Measurements from ENCODE around the gene HSD17B14.
"Not testable (repeated sequence)": the region's sequence is repeated elsewhere in the genome, so short reads cannot be mapped to it uniquely, and the experiment has no call there.

HSD17B14 gene

DNA sequence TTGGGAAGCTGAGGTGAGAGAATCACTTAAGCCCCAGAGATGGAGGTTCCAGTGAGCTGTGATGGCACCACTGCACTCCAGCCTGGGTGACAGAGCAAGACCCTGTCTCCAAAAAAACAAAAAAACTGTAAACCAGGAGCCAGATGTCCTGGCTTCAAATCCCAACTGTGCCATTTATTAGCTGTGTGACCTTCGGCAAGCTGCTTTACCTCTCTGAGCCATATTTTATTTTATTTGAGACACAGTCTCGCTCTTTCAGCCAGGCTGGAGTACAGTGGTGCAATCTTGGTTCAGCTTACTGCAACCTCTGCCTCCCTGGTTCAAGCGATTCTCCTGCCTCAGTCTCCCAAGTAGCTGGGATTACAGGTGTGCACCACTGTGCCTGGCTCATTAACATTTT, 10.4 kb upstream of the HSD17B14 start:
- not testable (repeated sequence) for H3K27me3 ChIP-seq (ENCODE audit: control insufficient read depth in 1 of 2, insufficient read depth in 2 of 2, low read length in 2 of 2); H3K9me3 ChIP-seq (ENCODE audit: control insufficient read depth in 1 of 2, low read length in 2 of 2); H3K36me3 ChIP-seq (ENCODE audit: control insufficient read depth in 1 of 2, insufficient read depth in 2 of 2, low read length in 2 of 2); H3K4me1 ChIP-seq (ENCODE audit: control insufficient read depth in 1 of 2, insufficient read depth in 2 of 2, low read length in 2 of 2); H3K27ac ChIP-seq (ENCODE audit: low read depth, low read length); H3K4me3 ChIP-seq (ENCODE audit: low read depth in 1 of 2, low read length in 2 of 2); H3K9ac ChIP-seq (ENCODE audit: low read depth in 1 of 2, low read length in 2 of 2)

GRCh38 chr19:48845384-48845783, 9.1 kb upstream of the HSD17B14 start:
- no peaks in the 10 kb centered on the region for H3K9me3 ChIP-seq (ENCODE audit: control insufficient read depth in 1 of 2, low read length in 2 of 2)
- no peaks in the 10 kb centered on the region for H3K4me1 ChIP-seq (ENCODE audit: control insufficient read depth in 1 of 2, insufficient read depth in 2 of 2, low read length in 2 of 2)
- no peaks in the 10 kb centered on the region for H3K27me3 ChIP-seq (ENCODE audit: control insufficient read depth in 1 of 2, insufficient read depth in 2 of 2, low read length in 2 of 2)
- no peak overlapping the region for H3K4me3 ChIP-seq (ENCODE audit: low read depth in 1 of 2, low read length in 2 of 2)
- no peak overlapping the region for H3K9ac ChIP-seq (ENCODE audit: low read depth in 1 of 2, low read length in 2 of 2)
- no peak overlapping the region for H3K27ac ChIP-seq (ENCODE audit: low read depth, low read length)
- H3K36me3 ChIP-seq (ENCODE audit: control insufficient read depth in 1 of 2, insufficient read depth in 2 of 2, low read length in 2 of 2): peaks cover 3 to 4% of the 10 kb centered on the region in 2 donors

DNA sequence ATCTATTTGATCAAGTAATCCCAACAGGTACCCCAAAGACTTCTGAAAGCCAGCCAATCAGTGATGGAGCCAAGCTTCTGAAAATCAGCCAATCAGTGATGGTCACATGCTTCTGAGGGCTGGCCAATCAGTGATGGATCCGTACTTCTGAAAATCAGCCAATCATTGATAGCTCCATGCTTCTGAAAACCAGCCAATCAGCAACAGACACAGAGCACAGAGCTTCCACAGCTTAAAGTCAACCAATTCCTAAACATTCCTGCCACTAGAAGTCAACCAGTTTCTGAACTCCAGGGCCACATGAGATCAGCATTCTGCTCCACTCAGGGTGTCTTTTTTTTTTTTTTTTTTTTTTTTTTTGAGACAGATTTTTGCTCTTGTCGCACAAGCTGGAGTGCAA, 8.2 kb upstream of the HSD17B14 start:
- peaks cover 3 to 4% of the 10 kb centered on the region in 2 donors for H3K36me3 ChIP-seq (ENCODE audit: control insufficient read depth in 1 of 2, insufficient read depth in 2 of 2, low read length in 2 of 2)
- no peaks in the 10 kb centered on the region for H3K9me3 ChIP-seq (ENCODE audit: control insufficient read depth in 1 of 2, low read length in 2 of 2)
- H3K4me1 ChIP-seq (ENCODE audit: control insufficient read depth in 1 of 2, insufficient read depth in 2 of 2, low read length in 2 of 2): no peaks in the 10 kb centered on the region
- H3K9ac ChIP-seq (ENCODE audit: low read depth in 1 of 2, low read length in 2 of 2): no peak overlapping the region
- no peak overlapping the region for H3K4me3 ChIP-seq (ENCODE audit: low read depth in 1 of 2, low read length in 2 of 2)
- no peak overlapping the region for H3K27ac ChIP-seq (ENCODE audit: low read depth, low read length)
- H3K27me3 ChIP-seq (ENCODE audit: control insufficient read depth in 1 of 2, insufficient read depth in 2 of 2, low read length in 2 of 2): no peaks in the 10 kb centered on the region

DNA sequence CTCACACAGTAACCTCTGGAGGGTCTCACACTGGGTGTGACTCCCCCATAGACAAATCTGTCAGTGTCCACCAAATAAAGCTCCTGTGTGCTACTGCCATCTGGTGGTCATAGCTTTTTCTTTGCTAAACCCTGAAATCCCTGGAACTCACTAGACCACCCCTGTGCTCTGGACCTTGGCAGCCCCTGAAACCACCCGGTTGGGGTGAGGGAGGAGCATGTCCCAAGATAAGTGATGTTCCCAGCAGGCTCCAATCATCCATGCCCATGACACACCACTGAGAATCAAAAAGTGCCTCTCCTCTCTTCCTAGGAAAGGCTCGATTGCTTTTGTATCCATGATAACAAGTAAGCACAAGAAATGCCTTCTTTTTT, 6.5 kb upstream of the HSD17B14 start:
- Histone ChIP-seq H3K9ac (ENCODE audit: low read depth in 1 of 2, low read length in 2 of 2) (no peak overlapping the region), H3K27ac (ENCODE audit: low read depth, low read length) (no peak overlapping the region), H3K4me3 (ENCODE audit: low read depth in 1 of 2, low read length in 2 of 2) (no peak overlapping the region), H3K36me3 (ENCODE audit: control insufficient read depth in 1 of 2, insufficient read depth in 2 of 2, low read length in 2 of 2) (peaks cover 3 to 4% of the 10 kb centered on the region in 2 donors), H3K9me3 (ENCODE audit: control insufficient read depth in 1 of 2, low read length in 2 of 2) (no peaks in the 10 kb centered on the region), H3K27me3 (ENCODE audit: control insufficient read depth in 1 of 2, insufficient read depth in 2 of 2, low read length in 2 of 2) (no peaks in the 10 kb centered on the region), H3K4me1 (ENCODE audit: control insufficient read depth in 1 of 2, insufficient read depth in 2 of 2, low read length in 2 of 2) (no peaks in the 10 kb centered on the region)

- Histone ChIP-seq H3K27ac (ENCODE audit: low read depth, low read length) (no peak overlapping the region), H3K36me3 (ENCODE audit: control insufficient read depth in 1 of 2, insufficient read depth in 2 of 2, low read length in 2 of 2) (peaks cover 3 to 4% of the 10 kb centered on the region in 2 donors), H3K9ac (ENCODE audit: low read depth in 1 of 2, low read length in 2 of 2) (no peak overlapping the region), H3K9me3 (ENCODE audit: control insufficient read depth in 1 of 2, low read length in 2 of 2) (no peaks in the 10 kb centered on the region), H3K4me1 (ENCODE audit: control insufficient read depth in 1 of 2, insufficient read depth in 2 of 2, low read length in 2 of 2) (peaks cover 0 to 4% of the 10 kb centered on the region in 2 donors), H3K27me3 (ENCODE audit: control insufficient read depth in 1 of 2, insufficient read depth in 2 of 2, low read length in 2 of 2) (no peaks in the 10 kb centered on the region), H3K4me3 (ENCODE audit: low read depth in 1 of 2, low read length in 2 of 2) (no peak overlapping the region)
Measured at GRCh38 chr19:48841571-48841970, 5.3 kb upstream of the HSD17B14 start.

GRCh38 chr19:48841047-48841446, 4.8 kb upstream of the HSD17B14 start:
- no peak overlapping the region for H3K27ac ChIP-seq (ENCODE audit: low read depth, low read length)
- H3K4me3 ChIP-seq (ENCODE audit: low read depth in 1 of 2, low read length in 2 of 2): no peak overlapping the region
- H3K4me1 ChIP-seq (ENCODE audit: control insufficient read depth in 1 of 2, insufficient read depth in 2 of 2, low read length in 2 of 2): peaks cover 3 to 9% of the 10 kb centered on the region in 2 donors
- no peaks in the 10 kb centered on the region for H3K27me3 ChIP-seq (ENCODE audit: control insufficient read depth in 1 of 2, insufficient read depth in 2 of 2, low read length in 2 of 2)
- no peak overlapping the region for H3K9ac ChIP-seq (ENCODE audit: low read depth in 1 of 2, low read length in 2 of 2)
- peaks cover 3 to 4% of the 10 kb centered on the region in 2 donors for H3K36me3 ChIP-seq (ENCODE audit: control insufficient read depth in 1 of 2, insufficient read depth in 2 of 2, low read length in 2 of 2)
- no peaks in the 10 kb centered on the region for H3K9me3 ChIP-seq (ENCODE audit: control insufficient read depth in 1 of 2, low read length in 2 of 2)

- no peak overlapping the region for H3K9ac ChIP-seq (ENCODE audit: low read depth in 1 of 2, low read length in 2 of 2)
- no peak overlapping the region for H3K4me3 ChIP-seq (ENCODE audit: low read depth in 1 of 2, low read length in 2 of 2)
- H3K4me1 ChIP-seq (ENCODE audit: control insufficient read depth in 1 of 2, insufficient read depth in 2 of 2, low read length in 2 of 2): peaks cover 6 to 13% of the 10 kb centered on the region in 2 donors
- H3K27ac ChIP-seq (ENCODE audit: low read depth, low read length): no peak overlapping the region
- H3K9me3 ChIP-seq (ENCODE audit: control insufficient read depth in 1 of 2, low read length in 2 of 2): no peaks in the 10 kb centered on the region
- H3K36me3 ChIP-seq (ENCODE audit: control insufficient read depth in 1 of 2, insufficient read depth in 2 of 2, low read length in 2 of 2): no peaks in the 10 kb centered on the region
- H3K27me3 ChIP-seq (ENCODE audit: control insufficient read depth in 1 of 2, insufficient read depth in 2 of 2, low read length in 2 of 2): no peaks in the 10 kb centered on the region
Measured at GRCh38 chr19:48837687-48838086, 1.4 kb upstream of the HSD17B14 start.

GRCh38 chr19:48837051-48837524, 797 bp upstream of the HSD17B14 start:
- Histone ChIP-seq H3K27ac (ENCODE audit: low read depth, low read length) (peak overlapping the region; percentile 25), H3K36me3 (ENCODE audit: control insufficient read depth in 1 of 2, insufficient read depth in 2 of 2, low read length in 2 of 2) (no peaks in the 10 kb centered on the region), H3K9ac (ENCODE audit: low read depth in 1 of 2, low read length in 2 of 2) (no peak overlapping the region), H3K27me3 (ENCODE audit: control insufficient read depth in 1 of 2, insufficient read depth in 2 of 2, low read length in 2 of 2) (no peaks in the 10 kb centered on the region), H3K4me1 (ENCODE audit: control insufficient read depth in 1 of 2, insufficient read depth in 2 of 2, low read length in 2 of 2) (peaks cover 6 to 13% of the 10 kb centered on the region in 2 donors), H3K4me3 (ENCODE audit: low read depth in 1 of 2, low read length in 2 of 2) (peak overlapping the region in 1 of 2 donors; percentile 62), H3K9me3 (ENCODE audit: control insufficient read depth in 1 of 2, low read length in 2 of 2) (no peaks in the 10 kb centered on the region)

GRCh38 chr19:48835734-48836088, 580 bp downstream of the HSD17B14 start:
- H3K36me3 ChIP-seq (ENCODE audit: control insufficient read depth in 1 of 2, insufficient read depth in 2 of 2, low read length in 2 of 2): no peaks in the 10 kb centered on the region
- no peaks in the 10 kb centered on the region for H3K9me3 ChIP-seq (ENCODE audit: control insufficient read depth in 1 of 2, low read length in 2 of 2)
- H3K4me3 ChIP-seq (ENCODE audit: low read depth in 1 of 2, low read length in 2 of 2): peak overlapping the region; percentile 60 to 62
- H3K4me1 ChIP-seq (ENCODE audit: control insufficient read depth in 1 of 2, insufficient read depth in 2 of 2, low read length in 2 of 2): peaks cover 6 to 13% of the 10 kb centered on the region in 2 donors
- H3K27ac ChIP-seq (ENCODE audit: low read depth, low read length): peak overlapping the region; percentile 39
- peak overlapping the region; percentile 35 to 61 for H3K9ac ChIP-seq (ENCODE audit: low read depth in 1 of 2, low read length in 2 of 2)
- no peaks in the 10 kb centered on the region for H3K27me3 ChIP-seq (ENCODE audit: control insufficient read depth in 1 of 2, insufficient read depth in 2 of 2, low read length in 2 of 2)

DNA sequence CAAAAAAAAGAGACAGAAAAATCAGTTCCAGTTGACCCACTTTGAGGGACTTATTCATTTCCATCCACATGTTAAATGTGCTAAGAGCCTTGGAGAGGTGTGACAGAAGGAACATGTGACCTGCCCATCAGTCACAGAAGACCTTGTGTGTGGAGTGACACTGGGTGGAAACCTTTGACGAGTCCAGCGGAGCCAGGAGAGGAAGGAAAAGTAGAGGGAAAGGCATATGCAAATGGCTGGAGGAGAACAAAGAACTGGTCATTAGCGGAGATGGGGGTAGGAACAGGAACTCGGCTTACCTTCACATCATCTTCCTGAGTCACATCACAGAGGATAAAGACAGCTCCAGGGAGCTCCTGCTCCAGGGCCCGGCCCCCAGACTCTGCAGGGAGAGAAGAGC, 2.3 kb downstream of the HSD17B14 start:
- Histone ChIP-seq H3K9ac (ENCODE audit: low read depth in 1 of 2, low read length in 2 of 2) (no peak overlapping the region), H3K4me1 (ENCODE audit: control insufficient read depth in 1 of 2, insufficient read depth in 2 of 2, low read length in 2 of 2) (peaks cover 6 to 13% of the 10 kb centered on the region in 2 donors), H3K9me3 (ENCODE audit: control insufficient read depth in 1 of 2, low read length in 2 of 2) (no peaks in the 10 kb centered on the region), H3K4me3 (ENCODE audit: low read depth in 1 of 2, low read length in 2 of 2) (no peak overlapping the region), H3K27ac (ENCODE audit: low read depth, low read length) (no peak overlapping the region), H3K36me3 (ENCODE audit: control insufficient read depth in 1 of 2, insufficient read depth in 2 of 2, low read length in 2 of 2) (no peaks in the 10 kb centered on the region), H3K27me3 (ENCODE audit: control insufficient read depth in 1 of 2, insufficient read depth in 2 of 2, low read length in 2 of 2) (no peaks in the 10 kb centered on the region)

- Histone ChIP-seq H3K27ac (ENCODE audit: low read depth, low read length) (no peak overlapping the region), H3K27me3 (ENCODE audit: control insufficient read depth in 1 of 2, insufficient read depth in 2 of 2, low read length in 2 of 2) (no peaks in the 10 kb centered on the region), H3K36me3 (ENCODE audit: control insufficient read depth in 1 of 2, insufficient read depth in 2 of 2, low read length in 2 of 2) (no peaks in the 10 kb centered on the region), H3K9me3 (ENCODE audit: control insufficient read depth in 1 of 2, low read length in 2 of 2) (no peaks in the 10 kb centered on the region), H3K4me3 (ENCODE audit: low read depth in 1 of 2, low read length in 2 of 2) (no peak overlapping the region), H3K4me1 (ENCODE audit: control insufficient read depth in 1 of 2, insufficient read depth in 2 of 2, low read length in 2 of 2) (peaks cover 6 to 13% of the 10 kb centered on the region in 2 donors), H3K9ac (ENCODE audit: low read depth in 1 of 2, low read length in 2 of 2) (no peak overlapping the region)
Measured at GRCh38 chr19:48833049-48833448, 3.2 kb downstream of the HSD17B14 start.

Data from duodenal mucosa (tissue), 2 donors.